HG02943 (cell line): Measurements from ENCODE around the gene LRPAP1.

Experiments
- ATAC-seq: cut with Tn5 transposase; IDR thresholded peaks from one replicate; pipeline ENCODE4 v1.9.1; 2021; ENCODE audit warnings: mild to moderate bottlenecking, low read depth, moderate library complexity; ENCODE audit not compliant: unreplicated experiment

LRPAP1 gene

GRCh38 chr4:3489451-3489962, 42.7 kb downstream of the LRPAP1 start:
- ATAC-seq, result no peak

- no peak for ATAC-seq
These were observed 43.4 kb downstream of the LRPAP1 start for GRCh38 chr4:3488820-3489219.

GRCh38 chr4:3487861-3488260, 44.4 kb downstream of the LRPAP1 start:
- no peak for ATAC-seq

GRCh38 chr4:3486541-3487540, 45.4 kb downstream of the LRPAP1 start:
- ATAC-seq, result no peak

- ATAC-seq, result no peak
These were observed 46.2 kb downstream of the LRPAP1 start for GRCh38 chr4:3485886-3486540.

GRCh38 chr4:3485011-3485791, 47.0 kb downstream of the LRPAP1 start:
- ATAC-seq, result no peak

- no peak for ATAC-seq
These were observed 47.9 kb downstream of the LRPAP1 start for GRCh38 chr4:3484057-3484973.

GRCh38 chr4:3483471-3483921, 48.7 kb downstream of the LRPAP1 start:
- no peak for ATAC-seq

GRCh38 chr4:3482707-3483106, 49.5 kb downstream of the LRPAP1 start:
- ATAC-seq, result no peak

GRCh38 chr4:3481783-3482393, 50.3 kb downstream of the LRPAP1 start:
- no peak for ATAC-seq

- ATAC-seq, result no peak
These were observed 51.1 kb downstream of the LRPAP1 start for GRCh38 chr4:3481113-3481531.

GRCh38 chr4:3480528-3481112, 51.6 kb downstream of the LRPAP1 start:
- no peak for ATAC-seq

GRCh38 chr4:3479358-3480101, 52.7 kb downstream of the LRPAP1 start:
- no peak for ATAC-seq

GRCh38 chr4:3478446-3479357, 53.5 kb downstream of the LRPAP1 start:
- no peak for ATAC-seq

- no peak for ATAC-seq
These were observed 54.3 kb downstream of the LRPAP1 start for GRCh38 chr4:3477750-3478430.

GRCh38 chr4:3476936-3477749, 55.1 kb downstream of the LRPAP1 start:
- ATAC-seq, result no peak
